OCI-LY3 (cell line): ENCODE data around the gene OXCT1.

Experiments
- CTCF ChIP-seq: fragments of 200-600, 300-600 bp; sonication (generic); IDR thresholded peaks from 2 replicates; pipeline ENCODE4 v1.5.1; 2014; ENCODE audit warnings: antibody characterized with exemption, low read length, low read depth
- EZH2phosphoT487 ChIP-seq: fragments of 200-600 bp; shearing (Covaris generic); IDR thresholded peaks from 2 replicates; pipeline ENCODE4 v1.6.1; 2018; ENCODE audit warnings: antibody characterized with exemption, mixed run types, low read depth

GRCh38 chr5:41877408-41877807 lies 7.2 kb upstream of the OXCT1 start:
- TF ChIP-seq CTCF, result no peak
- no peak for TF ChIP-seq EZH2phosphoT487
